IMR-90 (cell line): ENCODE measurements around the gene DDX6. TPM values are rescaled to one million over a fixed set of nuclear protein-coding genes. Genes with fewer than 3 reads are reported as not detected.

Source experiments
- ATAC-seq: fragments of 200-7000 bp; cut with Tn5 transposase; 2 replicates; pipeline ENCODE4 v1.9.1; 2020; ENCODE audit warnings: low read depth, mild to moderate bottlenecking, moderate library complexity
- BruUV-seq: library from RNA; stranded (reverse); fragments of 400-500 nt; replicated peaks from 2 replicates; lab custom pipeline; 2021; lab: Mats Ljungman, UMichigan
- CTCF ChIA-PET: fragments of 300-600 bp; formaldehyde crosslinking; extraction: SDS; loops from one replicate; lab custom pipeline; 2021; ENCODE audit warnings: antibody characterized with exemption; lab: Yijun Ruan, JAX
- POLR2A ChIA-PET: fragments of 300-600 bp; sonication (Branson Sonifier 250); formaldehyde crosslinking; loops from one replicate; lab custom pipeline; 2022; ENCODE audit warnings: antibody characterized with exemption; ENCODE audit not compliant: unreplicated experiment; lab: Charles Lee
- DNase-seq: peaks from one replicate; pipeline ENCODE4 v3.0.0; 2013
- H2AFZ ChIP-seq: replicated peaks from 2 replicates; pipeline ENCODE3; 2013; ENCODE audit warnings: low read length, mild to moderate bottlenecking; ENCODE audit not compliant: poor library complexity
- H2AK5ac ChIP-seq: 2 replicates; pipeline ENCODE4 v1.6.1; 2013; ENCODE audit warnings: low read depth, low read length, inconsistent platforms
- H2AK9ac ChIP-seq: replicated peaks from 2 replicates; pipeline ENCODE3; 2013; ENCODE audit warnings: mild to moderate bottlenecking, low read depth, low read length, moderate library complexity; ENCODE audit not compliant: poor library complexity
- H2BK120ac ChIP-seq: 2 replicates; pipeline ENCODE4 v1.6.1; 2013; ENCODE audit warnings: low read depth, low read length, inconsistent platforms
- H2BK15ac ChIP-seq: 3 replicates; pipeline ENCODE4 v1.6.1; 2013; ENCODE audit warnings: low read depth, low read length, inconsistent platforms
- H2BK20ac ChIP-seq: 2 replicates; pipeline ENCODE4 v1.6.1; 2013; ENCODE audit warnings: low read depth, mild to moderate bottlenecking, inconsistent platforms, low read length, moderate library complexity
- H2BK5ac ChIP-seq: 2 replicates; pipeline ENCODE4 v1.6.1; 2013; ENCODE audit warnings: mild to moderate bottlenecking, low read depth, low read length, inconsistent platforms; ENCODE audit not compliant: poor library complexity, severe bottlenecking
- H3K14ac ChIP-seq: replicated peaks from 2 replicates; pipeline ENCODE4 v1.6.1; 2013; ENCODE audit warnings: low read depth, low read length, inconsistent platforms
- H3K18ac ChIP-seq: 2 replicates; pipeline ENCODE4 v1.6.1; 2013; ENCODE audit warnings: low read depth, low read length, control low read depth
- H3K23ac ChIP-seq: 2 replicates; pipeline ENCODE4 v1.6.1; 2013; ENCODE audit warnings: low read depth, low read length, inconsistent platforms
- H3K27ac ChIP-seq: 2 replicates; pipeline ENCODE4 v1.5.1; 2013; ENCODE audit warnings: mild to moderate bottlenecking, control low read depth, low read length; ENCODE audit not compliant: insufficient read depth
- H3K27me3 ChIP-seq: 2 replicates; pipeline ENCODE4 v1.6.1; 2013; ENCODE audit warnings: low read length; ENCODE audit not compliant: control insufficient read depth, insufficient read depth
- H3K36me3 ChIP-seq: 2 replicates; pipeline ENCODE4 v1.6.1; 2013; ENCODE audit warnings: low read length, mixed read lengths; ENCODE audit not compliant: control insufficient read depth, insufficient read depth
- H3K4ac ChIP-seq: 2 replicates; pipeline ENCODE4 v1.6.1; 2013; ENCODE audit warnings: low read depth, low read length, inconsistent platforms
- H3K4me1 ChIP-seq: 2 replicates; pipeline ENCODE4 v1.6.1; 2013; ENCODE audit warnings: low read length, mixed read lengths; ENCODE audit not compliant: control insufficient read depth, insufficient read depth
- H3K4me2 ChIP-seq: 2 replicates; pipeline ENCODE4 v1.6.1; 2013; ENCODE audit warnings: low read depth, mild to moderate bottlenecking, control low read depth, low read length, moderate library complexity
- H3K4me3 ChIP-seq: 2 replicates; pipeline ENCODE4 v1.5.1; 2013; ENCODE audit warnings: low read depth, mild to moderate bottlenecking, control low read depth, low read length, moderate library complexity; ENCODE audit not compliant: insufficient read depth
- H3K56ac ChIP-seq: 2 replicates; pipeline ENCODE4 v1.6.1; 2013; ENCODE audit warnings: low read length, inconsistent platforms; ENCODE audit not compliant: insufficient read depth; ENCODE audit errors: extremely low read depth
- H3K79me1 ChIP-seq, 2 experiments: 2 replicates each; pipeline ENCODE4 v1.6.1; 2013; ENCODE audit warnings: low read length in 2 of 2, inconsistent platforms in 1 of 2, low read depth in 1 of 2
- H3K9ac ChIP-seq: 2 replicates; pipeline ENCODE4 v1.6.1; 2013; ENCODE audit warnings: low read depth, low read length, control low read depth
- H3K9me1 ChIP-seq: 2 replicates; pipeline ENCODE4 v1.6.1; 2013; ENCODE audit warnings: low read length, inconsistent platforms; ENCODE audit not compliant: insufficient read depth
- H3K9me3 ChIP-seq: 2 replicates; pipeline ENCODE4 v1.6.1; 2013; ENCODE audit warnings: low read length; ENCODE audit not compliant: control insufficient read depth, insufficient read depth
- H4K20me1 ChIP-seq: 2 replicates; pipeline ENCODE4 v1.6.1; 2013; ENCODE audit warnings: low read length, inconsistent platforms; ENCODE audit not compliant: insufficient read depth
- H4K5ac ChIP-seq: 2 replicates; pipeline ENCODE4 v1.6.1; 2013; ENCODE audit warnings: mild to moderate bottlenecking, low read depth, low read length, control low read depth
- H4K8ac ChIP-seq, 2 experiments: 2 replicates each; pipeline ENCODE4 v1.6.1; 2013; ENCODE audit warnings: low read depth in 2 of 2, low read length in 2 of 2, control low read depth in 1 of 2, inconsistent platforms in 1 of 2
- H4K91ac ChIP-seq: 2 replicates; pipeline ENCODE4 v1.6.1; 2013; ENCODE audit warnings: low read depth, low read length, inconsistent platforms; ENCODE audit not compliant: insufficient read depth
- CEBPB ChIP-seq: IDR thresholded peaks from 2 replicates; pipeline ENCODE4 v1.6.1; 2012; ENCODE audit warnings: low read depth, low read length, improper control_type of control experiment
- USF2 ChIP-seq: fragments of 150-350 bp; IDR thresholded peaks from 2 replicates; pipeline ENCODE4 v1.6.1; 2017; ENCODE audit warnings: mild to moderate bottlenecking, antibody characterized with exemption, low read length, low read depth
- WGBS, 2 experiments: methylation state at CpG; one replicate each; pipeline versions ENCODE4 v1.1.5 to v1.1.7; 2013; ENCODE audit warnings: missing lambda C conversion rate in 2 of 2; ENCODE audit not compliant: insufficient read length in 1 of 2; ENCODE audit errors: extremely low coverage in 2 of 2; 5-methylcytosine and 5-hydroxymethylcytosine counted together
- dilution Hi-C: fragments of 300-500 bp; cut with HindIII; formaldehyde crosslinking; loops from one replicate; pipeline ENCODE4 v1.14.3; 2018; ENCODE audit warnings: low sequenced_read_pairs; ENCODE audit not compliant: unreplicated experiment
- in situ Hi-C: fragments of 300-500 bp; cut with MboI; formaldehyde crosslinking; loops from 3 replicates; pipeline ENCODE4 v1.14.3; 2019; ENCODE audit warnings: low sequenced_read_pairs, inconsistent platforms, mixed read lengths
- intact Hi-C: fragments of 100-400 bp; cut with micrococcal nuclease; formaldehyde crosslinking; loops from 2 replicates; pipeline ENCODE4 v1.10.0; 2022
- polyA plus RNA-seq, 3 experiments: library from polyadenylated mRNA; depleted of rRNA; stranded (reverse); fragments of >200 nt; gene quantifications; 2 replicates each; pipeline ENCODE4 v1.2.3, GENCODE V29; 2012; ENCODE audit warnings: low replicate concordance in 1 of 3
- total RNA-seq: library from RNA; depleted of rRNA; stranded (reverse); fragments of >200 nt; gene quantifications from 2 replicates; pipeline ENCODE4 v1.2.3, GENCODE V29; 2012

Gene DDX6
- total and polyA plus RNA-seq, 2 of the 4 experiments (the other 2 are of a cell fraction): 19.2 to 197 TPM

GRCh38 chr11:118834427-118835028 lies 43.6 kb upstream of the DDX6 start:
- Histone ChIP-seq H3K4me1 (peaks cover 4% of the 10 kb centered on the region; the same call in 1 of the 2 replicates), H3K18ac (no peak overlapping the region), H3K9me3 (no peaks in the 10 kb centered on the region), H3K4me2 (0 out of 2 replicates have a peak overlapping the region, but pooled peaks have one; percentile 64), H3K9ac (no peak overlapping the region), H2AFZ (no peak overlapping the region), H4K8ac (no peak overlapping the region), H2BK15ac (no peak overlapping the region), H3K27me3 (no peaks in the 10 kb centered on the region; the same call in 1 of the 2 replicates), H2AK9ac (no peak overlapping the region), H4K5ac (no peak overlapping the region), H3K14ac (no peak overlapping the region), H4K91ac (no peak overlapping the region), H3K4me3 (no peak overlapping the region), H4K20me1 (no peaks in the 10 kb centered on the region; the same call in 1 of the 2 replicates), H3K4ac (no peak overlapping the region), H2AK5ac (no peak overlapping the region), H2BK120ac (no peak overlapping the region), H3K36me3 (no peaks in the 10 kb centered on the region), H2BK20ac (no peak overlapping the region), H3K23ac (no peak overlapping the region), H3K27ac (no peak overlapping the region), H3K56ac (no peak overlapping the region), H2BK5ac (no peak overlapping the region), H3K79me1 (no peaks in the 10 kb centered on the region), H3K9me1 (0 out of 2 replicates have a peak, but pooled peaks cover 2% of the 10 kb centered on the region)
- peak; percentile 23 for DNase-seq
- 63% methylated on average over 2 of the region's 6 CpGs; no CpG with 5 or more reads in 1 of the 2 experiments for WGBS, 2 experiments
- POLR2A ChIA-PET: no interaction called here
- ATAC-seq: peak; percentile 44
- in situ Hi-C loops (no loop called here), intact Hi-C loops (no loop called here), dilution Hi-C loops (no loop called here)
- no TSS peak for BruUV-seq
- TF ChIP-seq CEBPB: peak; percentile 34; the same call in 1 of the 2 replicates
- TF ChIP-seq USF2: no peak
- CTCF ChIA-PET: no interaction called here
